HEK293 (cell line): ENCODE data around the gene DOCK3.

Experiments
- BCL11A ChIP-seq: fragments of 450-650 bp; formaldehyde crosslinking; IDR thresholded peaks from 2 replicates; pipeline ENCODE4 v1.5.1; 2016; ENCODE audit warnings: low read depth, missing biosample characterization, missing genetic modification characterization
- CTCF ChIP-seq: fragments of 450-650 bp; formaldehyde crosslinking; IDR thresholded peaks from 2 replicates; pipeline ENCODE4 v1.5.1; 2016; ENCODE audit warnings: missing biosample characterization, missing genetic modification characterization
- PATZ1 ChIP-seq: fragments of 450-650 bp; formaldehyde crosslinking; IDR thresholded peaks from 2 replicates; pipeline ENCODE4 v1.5.1; 2016; ENCODE audit warnings: missing biosample characterization, missing genetic modification characterization
- REST ChIP-seq: fragments of 450-650 bp; formaldehyde crosslinking; IDR thresholded peaks from 2 replicates; pipeline ENCODE4 v1.5.1; 2016; ENCODE audit warnings: missing biosample characterization, missing genetic modification characterization
- ZNF16 ChIP-seq: fragments of 450-650 bp; formaldehyde crosslinking; IDR thresholded peaks from 2 replicates; pipeline ENCODE4 v1.5.1; 2016; ENCODE audit warnings: low read depth, missing biosample characterization, missing genetic modification characterization
- ZNF426 ChIP-seq: fragments of 450-650 bp; formaldehyde crosslinking; IDR thresholded peaks from 2 replicates; pipeline ENCODE4 v1.5.1; 2017; ENCODE audit warnings: missing biosample characterization, missing genetic modification characterization, mild to moderate bottlenecking, inconsistent platforms, moderate library complexity
- ZNF449 ChIP-seq: fragments of 450-650 bp; formaldehyde crosslinking; IDR thresholded peaks from 2 replicates; pipeline ENCODE4 v1.5.1; 2017; ENCODE audit warnings: missing biosample characterization, mild to moderate bottlenecking, missing genetic modification characterization, moderate library complexity
- ZNF488 ChIP-seq: fragments of 450-650 bp; formaldehyde crosslinking; IDR thresholded peaks from 2 replicates; pipeline ENCODE4 v1.5.1; 2016; ENCODE audit warnings: missing biosample characterization, missing genetic modification characterization
- ZNF510 ChIP-seq: fragments of 450-650 bp; formaldehyde crosslinking; IDR thresholded peaks from 2 replicates; pipeline ENCODE4 v1.5.1; 2018; ENCODE audit warnings: mild to moderate bottlenecking, missing genetic modification characterization, missing biosample characterization; ENCODE audit not compliant: insufficient replicate concordance
- ZNF548 ChIP-seq: fragments of 450-650 bp; formaldehyde crosslinking; IDR thresholded peaks from 2 replicates; pipeline ENCODE4 v1.5.1; 2016; ENCODE audit warnings: missing biosample characterization, missing genetic modification characterization

GRCh38 chr3:51355891-51356578, 681.3 kb downstream of the DOCK3 start:
- no peak for TF ChIP-seq ZNF548 (tag by site-specific recombination)
- TF ChIP-seq PATZ1 (tag by site-specific recombination): no peak
- no peak for TF ChIP-seq ZNF510
- no peak for TF ChIP-seq CTCF (tag by site-specific recombination)
- TF ChIP-seq ZNF488 (tag by site-specific recombination): no peak
- TF ChIP-seq ZNF16 (tag by site-specific recombination): no peak
- TF ChIP-seq ZNF426 (tag by site-specific recombination): no peak
- TF ChIP-seq BCL11A: no peak
- no peak for TF ChIP-seq ZNF449 (tag by site-specific recombination)
- TF ChIP-seq REST (tag by site-specific recombination): no peak
